ENCODE measurements around the gene BNIP5.
"Not testable (repeated sequence)": the region's sequence is repeated elsewhere in the genome, so short reads cannot be mapped to it uniquely, and the experiment has no call there.

The BNIP5 gene

GRCh38 chr6:36364669-36365479, 28.2 kb upstream of the BNIP5 start:
- Histone ChIP-seq H3K27ac (ENCODE audit: low read length) (no peak overlapping the region), H3K4me1 (ENCODE audit: control insufficient read depth, insufficient read depth, low read length) (no peaks in the 10 kb centered on the region), H3K4me3 (ENCODE audit: low read length in 2 of 2) (no peak overlapping the region)

DNA sequence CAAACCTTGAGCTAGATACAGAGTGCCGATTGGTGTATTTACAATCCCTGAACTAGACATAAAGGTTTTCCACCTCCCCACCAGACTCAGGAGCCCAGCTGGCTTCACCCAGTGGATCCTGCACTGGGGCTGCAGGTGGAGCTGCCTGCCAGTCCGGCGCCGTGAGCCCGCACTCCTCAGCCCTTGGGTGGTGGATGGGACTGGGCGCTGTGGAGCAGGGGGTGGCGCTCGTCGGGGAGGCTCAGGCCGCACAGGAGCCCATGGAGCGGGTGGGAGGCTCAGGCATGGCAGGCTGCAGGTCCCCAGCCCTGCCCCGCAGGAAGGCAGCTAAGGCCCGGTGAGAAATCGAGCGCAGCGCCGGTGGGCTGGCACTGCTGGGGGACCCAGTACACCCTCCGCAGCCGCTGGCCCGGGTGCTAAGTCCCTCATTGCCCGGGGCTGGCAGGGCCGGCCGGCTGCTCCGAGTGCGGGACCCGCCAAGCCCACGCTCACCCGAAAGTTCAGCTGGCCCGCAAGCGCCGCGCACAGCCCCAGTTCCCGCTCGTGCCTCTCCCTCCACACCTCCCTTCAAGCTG, 27.5 kb upstream of the BNIP5 start:
- H3K36me3 ChIP-seq (ENCODE audit: control insufficient read depth in 2 of 2, insufficient read depth in 2 of 2, low read length in 2 of 2); H3K9ac ChIP-seq (ENCODE audit: low read length in 2 of 2); H3K27me3 ChIP-seq (ENCODE audit: control insufficient read depth in 1 of 2, insufficient read depth in 2 of 2, low read length in 2 of 2); H3K27ac ChIP-seq (ENCODE audit: low read length); H3K9me3 ChIP-seq (ENCODE audit: control insufficient read depth in 2 of 2, low read length in 2 of 2); H3K4me3 ChIP-seq (ENCODE audit: low read length in 2 of 2); H3K4me1 ChIP-seq (ENCODE audit: control insufficient read depth, insufficient read depth, low read length): not testable (repeated sequence)

More at GRCh38 chr6:36364669-36365479, 28.2 kb upstream of the BNIP5 start:
- no peaks in the 10 kb centered on the region for H3K36me3 ChIP-seq (ENCODE audit: control insufficient read depth in 2 of 2, insufficient read depth in 2 of 2, low read length in 2 of 2)
- no peaks in the 10 kb centered on the region for H3K9me3 ChIP-seq (ENCODE audit: control insufficient read depth in 2 of 2, low read length in 2 of 2)
- H3K27me3 ChIP-seq (ENCODE audit: control insufficient read depth in 1 of 2, insufficient read depth in 2 of 2, low read length in 2 of 2), result no peaks in the 10 kb centered on the region
- H3K9ac ChIP-seq (ENCODE audit: low read length in 2 of 2), result no peak overlapping the region

GRCh38 chr6:36363371-36363752, 26.7 kb upstream of the BNIP5 start:
- not testable (repeated sequence) for H3K27me3 ChIP-seq (ENCODE audit: control insufficient read depth in 1 of 2, insufficient read depth in 2 of 2, low read length in 2 of 2); H3K9ac ChIP-seq (ENCODE audit: low read length in 2 of 2); H3K9me3 ChIP-seq (ENCODE audit: control insufficient read depth in 2 of 2, low read length in 2 of 2); H3K4me3 ChIP-seq (ENCODE audit: low read length in 2 of 2); H3K36me3 ChIP-seq (ENCODE audit: control insufficient read depth in 2 of 2, insufficient read depth in 2 of 2, low read length in 2 of 2); H3K27ac ChIP-seq (ENCODE audit: low read length); H3K4me1 ChIP-seq (ENCODE audit: control insufficient read depth, insufficient read depth, low read length)

- Histone ChIP-seq H3K27me3 (ENCODE audit: control insufficient read depth in 1 of 2, insufficient read depth in 2 of 2, low read length in 2 of 2) (no peaks in the 10 kb centered on the region), H3K9ac (ENCODE audit: low read length in 2 of 2) (no peak overlapping the region), H3K27ac (ENCODE audit: low read length) (no peak overlapping the region), H3K36me3 (ENCODE audit: control insufficient read depth in 2 of 2, insufficient read depth in 2 of 2, low read length in 2 of 2) (no peaks in the 10 kb centered on the region), H3K4me3 (ENCODE audit: low read length in 2 of 2) (no peak overlapping the region), H3K9me3 (ENCODE audit: control insufficient read depth in 2 of 2, low read length in 2 of 2) (no peaks in the 10 kb centered on the region), H3K4me1 (ENCODE audit: control insufficient read depth, insufficient read depth, low read length) (peaks cover 7% of the 10 kb centered on the region)
Measured at GRCh38 chr6:36362551-36363370, 26.1 kb upstream of the BNIP5 start.

DNA sequence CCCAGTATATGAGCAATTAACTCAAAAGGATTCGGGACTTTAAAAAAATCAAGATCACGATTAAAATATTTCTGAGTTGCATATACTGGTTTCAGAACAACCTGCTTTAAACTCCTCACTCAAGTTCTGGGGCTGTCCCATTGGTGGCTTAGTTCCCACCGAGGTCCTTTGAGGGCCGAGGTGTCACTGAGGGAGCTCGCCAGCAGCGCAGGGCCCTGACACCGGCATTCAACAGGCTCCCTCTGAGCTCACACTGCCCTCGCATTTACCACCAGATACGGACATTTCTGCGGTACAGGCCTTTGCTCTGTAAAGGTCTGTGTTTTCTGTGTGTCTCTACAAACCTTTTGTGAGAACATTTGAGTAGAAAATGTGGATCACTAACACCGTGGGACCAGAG, 24.4 kb upstream of the BNIP5 start:
- no peak overlapping the region for H3K9ac ChIP-seq (ENCODE audit: low read length in 2 of 2)
- H3K4me3 ChIP-seq (ENCODE audit: low read length in 2 of 2), result no peak overlapping the region

GRCh38 chr6:36360241-36361054, 23.8 kb upstream of the BNIP5 start:
- Histone ChIP-seq H3K4me3 (ENCODE audit: low read length in 2 of 2) (peak overlapping the region in 1 of 2 donors; percentile 35), H3K27ac (ENCODE audit: low read length) (no peak overlapping the region), H3K9me3 (ENCODE audit: control insufficient read depth in 2 of 2, low read length in 2 of 2) (no peaks in the 10 kb centered on the region), H3K27me3 (ENCODE audit: control insufficient read depth in 1 of 2, insufficient read depth in 2 of 2, low read length in 2 of 2) (no peaks in the 10 kb centered on the region), H3K9ac (ENCODE audit: low read length in 2 of 2) (no peak overlapping the region), H3K4me1 (ENCODE audit: control insufficient read depth, insufficient read depth, low read length) (peaks cover 7% of the 10 kb centered on the region), H3K36me3 (ENCODE audit: control insufficient read depth in 2 of 2, insufficient read depth in 2 of 2, low read length in 2 of 2) (no peaks in the 10 kb centered on the region)

More for the DNA sequence above, 24.4 kb upstream of the BNIP5 start:
- Histone ChIP-seq H3K27me3 (ENCODE audit: control insufficient read depth in 1 of 2, insufficient read depth in 2 of 2, low read length in 2 of 2) (no peaks in the 10 kb centered on the region), H3K4me1 (ENCODE audit: control insufficient read depth, insufficient read depth, low read length) (peaks cover 7% of the 10 kb centered on the region), H3K9me3 (ENCODE audit: control insufficient read depth in 2 of 2, low read length in 2 of 2) (no peaks in the 10 kb centered on the region), H3K36me3 (ENCODE audit: control insufficient read depth in 2 of 2, insufficient read depth in 2 of 2, low read length in 2 of 2) (no peaks in the 10 kb centered on the region), H3K27ac (ENCODE audit: low read length) (no peak overlapping the region)

GRCh38 chr6:36358226-36358915, 21.7 kb upstream of the BNIP5 start:
- Histone ChIP-seq H3K27ac (ENCODE audit: low read length) (no peak overlapping the region), H3K27me3 (ENCODE audit: control insufficient read depth in 1 of 2, insufficient read depth in 2 of 2, low read length in 2 of 2) (no peaks in the 10 kb centered on the region), H3K4me1 (ENCODE audit: control insufficient read depth, insufficient read depth, low read length) (peaks cover 7% of the 10 kb centered on the region), H3K9me3 (ENCODE audit: control insufficient read depth in 2 of 2, low read length in 2 of 2) (no peaks in the 10 kb centered on the region), H3K36me3 (ENCODE audit: control insufficient read depth in 2 of 2, insufficient read depth in 2 of 2, low read length in 2 of 2) (no peaks in the 10 kb centered on the region), H3K4me3 (ENCODE audit: low read length in 2 of 2) (no peak overlapping the region), H3K9ac (ENCODE audit: low read length in 2 of 2) (no peak overlapping the region)

DNA sequence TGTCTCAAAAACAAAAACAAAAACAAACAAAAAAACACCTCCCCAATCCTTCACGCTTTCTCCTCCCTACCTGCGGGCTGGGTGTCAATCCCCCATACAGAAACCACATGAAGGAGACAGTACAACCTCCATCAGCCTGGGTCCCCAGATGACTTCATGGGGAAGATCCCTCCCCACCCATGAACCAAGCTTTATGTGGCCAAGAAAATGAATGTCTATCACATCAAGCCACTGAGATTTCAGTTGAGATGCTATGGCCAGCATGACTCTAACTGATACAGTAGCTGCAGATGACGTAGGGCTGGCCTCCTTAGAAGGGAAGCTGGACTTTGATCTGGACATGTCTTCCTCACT, 21.2 kb upstream of the BNIP5 start:
- Histone ChIP-seq H3K9ac (ENCODE audit: low read length in 2 of 2) (no peak overlapping the region), H3K27ac (ENCODE audit: low read length) (no peak overlapping the region), H3K27me3 (ENCODE audit: control insufficient read depth in 1 of 2, insufficient read depth in 2 of 2, low read length in 2 of 2) (no peaks in the 10 kb centered on the region), H3K36me3 (ENCODE audit: control insufficient read depth in 2 of 2, insufficient read depth in 2 of 2, low read length in 2 of 2) (no peaks in the 10 kb centered on the region), H3K9me3 (ENCODE audit: control insufficient read depth in 2 of 2, low read length in 2 of 2) (no peaks in the 10 kb centered on the region), H3K4me1 (ENCODE audit: control insufficient read depth, insufficient read depth, low read length) (peaks cover 7% of the 10 kb centered on the region), H3K4me3 (ENCODE audit: low read length in 2 of 2) (no peak overlapping the region)

DNA sequence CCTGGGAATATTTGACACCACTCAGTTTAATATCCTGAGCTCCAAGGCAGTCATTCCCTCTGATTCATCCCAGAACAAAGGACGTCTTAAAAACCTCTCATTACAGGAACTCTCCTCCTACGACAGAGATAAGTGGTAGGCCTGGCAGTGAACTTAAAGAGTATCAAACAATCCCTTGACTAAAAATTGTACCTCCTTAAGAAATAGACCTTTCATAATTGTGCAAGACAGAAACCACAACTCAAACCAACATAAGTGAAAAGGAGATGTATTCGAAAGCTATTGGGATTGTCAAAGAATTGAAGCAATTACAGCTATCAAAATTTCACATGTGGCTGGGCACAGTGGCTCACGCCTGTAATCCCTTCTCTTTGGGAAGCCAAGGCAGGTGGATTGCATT, 19.1 kb upstream of the BNIP5 start:
- Histone ChIP-seq H3K27me3 (ENCODE audit: control insufficient read depth in 1 of 2, insufficient read depth in 2 of 2, low read length in 2 of 2) (no peaks in the 10 kb centered on the region), H3K36me3 (ENCODE audit: control insufficient read depth in 2 of 2, insufficient read depth in 2 of 2, low read length in 2 of 2) (no peaks in the 10 kb centered on the region), H3K27ac (ENCODE audit: low read length) (no peak overlapping the region), H3K4me3 (ENCODE audit: low read length in 2 of 2) (no peak overlapping the region), H3K9ac (ENCODE audit: low read length in 2 of 2) (no peak overlapping the region), H3K9me3 (ENCODE audit: control insufficient read depth in 2 of 2, low read length in 2 of 2) (no peaks in the 10 kb centered on the region), H3K4me1 (ENCODE audit: control insufficient read depth, insufficient read depth, low read length) (peaks cover 7% of the 10 kb centered on the region)

DNA sequence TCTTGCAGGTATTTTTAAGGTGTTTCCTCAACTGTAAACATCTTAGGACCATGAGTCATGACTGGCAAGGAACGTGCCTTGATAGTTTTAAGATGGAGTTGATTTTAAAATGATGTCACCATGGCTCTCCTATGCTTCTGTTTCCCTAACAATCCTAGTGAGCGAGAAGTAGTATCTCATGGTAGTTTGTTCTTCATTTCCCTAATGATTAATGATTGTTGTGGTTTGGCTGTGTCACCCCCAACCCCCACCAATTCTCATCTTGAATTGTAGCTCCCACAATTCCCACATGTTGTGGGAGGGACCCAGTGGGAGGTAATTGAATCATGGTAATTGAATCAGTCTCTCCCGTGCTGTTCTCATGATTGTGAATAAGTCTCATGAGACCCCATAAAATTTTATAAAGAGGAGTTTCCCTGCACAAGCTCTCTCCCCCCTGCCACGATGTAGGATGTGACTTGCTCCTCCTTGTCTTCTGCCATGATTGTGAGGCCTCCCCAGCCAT, 16.8 kb upstream of the BNIP5 start:
- no peak overlapping the region for H3K9ac ChIP-seq (ENCODE audit: low read length in 2 of 2)
- no peak overlapping the region for H3K27ac ChIP-seq (ENCODE audit: low read length)
- H3K4me3 ChIP-seq (ENCODE audit: low read length in 2 of 2), result no peak overlapping the region
- no peaks in the 10 kb centered on the region for H3K9me3 ChIP-seq (ENCODE audit: control insufficient read depth in 2 of 2, low read length in 2 of 2)
- H3K27me3 ChIP-seq (ENCODE audit: control insufficient read depth in 1 of 2, insufficient read depth in 2 of 2, low read length in 2 of 2), result no peaks in the 10 kb centered on the region
- H3K4me1 ChIP-seq (ENCODE audit: control insufficient read depth, insufficient read depth, low read length), result peaks cover 3% of the 10 kb centered on the region
- H3K36me3 ChIP-seq (ENCODE audit: control insufficient read depth in 2 of 2, insufficient read depth in 2 of 2, low read length in 2 of 2), result no peaks in the 10 kb centered on the region

All from stomach smooth muscle (tissue), 2 donors.